Esophagus muscularis mucosa (tissue), 4 donors: ENCODE measurements around the gene KASH5.

Experiments used
- EP300 ChIP-seq: sonication (generic); formaldehyde crosslinking; IDR thresholded peaks from one replicate; pipeline ENCODE4 v1.6.1; 2017; ENCODE audit warnings: antibody characterized with exemption
- POLR2A ChIP-seq: fragments of 450-650 bp; IDR thresholded peaks from one replicate; pipeline ENCODE4 v1.6.1; 2017; ENCODE audit warnings: antibody characterized with exemption, moderate library complexity, mild to moderate bottlenecking, low read depth
- POLR2AphosphoS5 ChIP-seq, 2 donors: sonication (generic); formaldehyde crosslinking; IDR thresholded peaks; one replicate each; pipeline ENCODE4 v1.6.1; 2017; ENCODE audit warnings: antibody characterized with exemption in 2 of 2
- TF ChIP-seq, protein P1 (sequence below), 3 experiments: fragments of 200-600 bp in 2 of 3; fragments of 450-650 bp in 1 of 3; sonication (generic) in 2 of 3; IDR thresholded peaks; one replicate each; pipeline ENCODE4 v1.5.1; 2017 to 2019; ENCODE audit warnings: antibody characterized with exemption in 3 of 3, mild to moderate bottlenecking in 2 of 3, moderate library complexity in 1 of 3

DNA sequence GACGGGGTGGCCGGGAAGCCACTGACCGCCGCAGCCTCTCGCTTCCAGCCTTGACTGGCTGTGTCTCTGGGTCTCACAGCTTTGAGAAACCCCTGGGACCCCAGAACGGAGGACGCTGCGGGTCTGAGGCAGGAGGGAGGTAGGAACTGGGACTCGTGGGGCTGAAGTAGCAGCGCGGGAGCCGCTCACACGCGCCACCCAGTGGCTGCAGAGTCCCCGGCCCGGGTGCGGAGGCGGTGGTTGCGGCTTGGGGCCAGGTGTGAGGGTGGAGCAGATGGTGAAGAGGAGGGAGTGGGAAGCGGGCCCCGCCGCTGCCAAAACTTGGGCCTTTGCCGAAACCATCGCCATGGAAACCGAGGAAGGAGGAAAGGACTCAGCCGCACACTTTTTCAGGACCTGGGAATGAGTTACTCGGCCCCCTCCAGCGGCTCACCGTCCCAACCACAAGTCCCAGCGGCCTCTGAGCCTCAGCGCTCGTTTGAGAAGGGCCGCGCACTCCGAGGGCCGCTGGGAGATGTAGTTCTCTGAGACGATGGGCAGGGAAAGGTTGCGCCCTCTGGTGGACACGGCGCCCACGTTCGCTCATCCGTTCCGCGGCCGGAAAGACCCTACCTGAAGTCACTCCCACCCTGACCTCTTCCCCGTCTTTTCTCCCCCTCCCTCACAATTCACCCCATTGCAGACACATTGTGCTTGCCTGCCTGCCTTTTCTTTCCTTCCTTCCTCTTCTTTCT is 55.5 kb downstream of the KASH5 start:
- TF ChIP-seq, protein P1, sequence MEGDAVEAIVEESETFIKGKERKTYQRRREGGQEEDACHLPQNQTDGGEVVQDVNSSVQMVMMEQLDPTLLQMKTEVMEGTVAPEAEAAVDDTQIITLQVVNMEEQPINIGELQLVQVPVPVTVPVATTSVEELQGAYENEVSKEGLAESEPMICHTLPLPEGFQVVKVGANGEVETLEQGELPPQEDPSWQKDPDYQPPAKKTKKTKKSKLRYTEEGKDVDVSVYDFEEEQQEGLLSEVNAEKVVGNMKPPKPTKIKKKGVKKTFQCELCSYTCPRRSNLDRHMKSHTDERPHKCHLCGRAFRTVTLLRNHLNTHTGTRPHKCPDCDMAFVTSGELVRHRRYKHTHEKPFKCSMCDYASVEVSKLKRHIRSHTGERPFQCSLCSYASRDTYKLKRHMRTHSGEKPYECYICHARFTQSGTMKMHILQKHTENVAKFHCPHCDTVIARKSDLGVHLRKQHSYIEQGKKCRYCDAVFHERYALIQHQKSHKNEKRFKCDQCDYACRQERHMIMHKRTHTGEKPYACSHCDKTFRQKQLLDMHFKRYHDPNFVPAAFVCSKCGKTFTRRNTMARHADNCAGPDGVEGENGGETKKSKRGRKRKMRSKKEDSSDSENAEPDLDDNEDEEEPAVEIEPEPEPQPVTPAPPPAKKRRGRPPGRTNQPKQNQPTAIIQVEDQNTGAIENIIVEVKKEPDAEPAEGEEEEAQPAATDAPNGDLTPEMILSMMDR (IDR thresholded peaks at IDR 0.05) = peak; percentile 74 to 86 (median 75)
- peak; percentile 53 to 75 for TF ChIP-seq POLR2AphosphoS5 (IDR thresholded peaks at IDR 0.05)
- TF ChIP-seq EP300 = no peak
- TF ChIP-seq POLR2A = no peak
